ENCODE measurements around the gene TRIOBP. TPM values are rescaled to one million over a fixed set of nuclear protein-coding genes. Genes with fewer than 3 reads are reported as not detected.

TRIOBP gene
- polyA plus RNA-seq, 1 experiment = 73.9 TPM

DNA sequence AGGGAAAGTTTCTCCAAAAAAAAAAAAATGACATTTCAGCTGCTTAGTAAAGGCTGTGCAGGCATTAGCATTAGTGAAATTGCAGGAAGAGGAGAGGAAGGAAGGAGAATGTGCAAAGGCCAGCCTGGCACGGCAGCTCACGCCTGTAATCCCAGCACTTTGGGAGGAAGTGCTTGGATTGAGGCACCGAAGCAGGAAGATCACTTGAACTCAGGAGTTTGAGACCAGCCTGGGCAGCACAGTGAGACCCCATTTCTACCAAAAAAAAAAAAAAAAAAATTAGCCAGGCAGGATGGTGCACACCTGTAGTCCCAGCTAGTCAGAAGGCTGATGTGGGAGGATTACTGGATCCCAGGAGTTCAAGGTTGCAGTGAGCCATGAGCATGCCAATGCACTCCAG, 7.8 kb downstream of the TRIOBP start:
- DNase-seq (ENCODE audit: low read depth) = no peak
- no peak overlapping the region for H3K4me3 ChIP-seq (ENCODE audit: low read depth, low read length)
- POLR2A ChIA-PET = no interaction called here
- H3K27me3 ChIP-seq (ENCODE audit: control insufficient read depth, insufficient read depth, low read length) = no peaks in the 10 kb centered on the region
- TF ChIP-seq, protein P1, sequence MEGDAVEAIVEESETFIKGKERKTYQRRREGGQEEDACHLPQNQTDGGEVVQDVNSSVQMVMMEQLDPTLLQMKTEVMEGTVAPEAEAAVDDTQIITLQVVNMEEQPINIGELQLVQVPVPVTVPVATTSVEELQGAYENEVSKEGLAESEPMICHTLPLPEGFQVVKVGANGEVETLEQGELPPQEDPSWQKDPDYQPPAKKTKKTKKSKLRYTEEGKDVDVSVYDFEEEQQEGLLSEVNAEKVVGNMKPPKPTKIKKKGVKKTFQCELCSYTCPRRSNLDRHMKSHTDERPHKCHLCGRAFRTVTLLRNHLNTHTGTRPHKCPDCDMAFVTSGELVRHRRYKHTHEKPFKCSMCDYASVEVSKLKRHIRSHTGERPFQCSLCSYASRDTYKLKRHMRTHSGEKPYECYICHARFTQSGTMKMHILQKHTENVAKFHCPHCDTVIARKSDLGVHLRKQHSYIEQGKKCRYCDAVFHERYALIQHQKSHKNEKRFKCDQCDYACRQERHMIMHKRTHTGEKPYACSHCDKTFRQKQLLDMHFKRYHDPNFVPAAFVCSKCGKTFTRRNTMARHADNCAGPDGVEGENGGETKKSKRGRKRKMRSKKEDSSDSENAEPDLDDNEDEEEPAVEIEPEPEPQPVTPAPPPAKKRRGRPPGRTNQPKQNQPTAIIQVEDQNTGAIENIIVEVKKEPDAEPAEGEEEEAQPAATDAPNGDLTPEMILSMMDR (IDR thresholded peaks at IDR 0.05; ENCODE audit: insufficient read depth, low read depth, low read length) = no peak
- no peaks in the 10 kb centered on the region for H3K36me3 ChIP-seq (ENCODE audit: control insufficient read depth, insufficient read depth, low read length)
- CTCF ChIA-PET = no interaction called here

DNA sequence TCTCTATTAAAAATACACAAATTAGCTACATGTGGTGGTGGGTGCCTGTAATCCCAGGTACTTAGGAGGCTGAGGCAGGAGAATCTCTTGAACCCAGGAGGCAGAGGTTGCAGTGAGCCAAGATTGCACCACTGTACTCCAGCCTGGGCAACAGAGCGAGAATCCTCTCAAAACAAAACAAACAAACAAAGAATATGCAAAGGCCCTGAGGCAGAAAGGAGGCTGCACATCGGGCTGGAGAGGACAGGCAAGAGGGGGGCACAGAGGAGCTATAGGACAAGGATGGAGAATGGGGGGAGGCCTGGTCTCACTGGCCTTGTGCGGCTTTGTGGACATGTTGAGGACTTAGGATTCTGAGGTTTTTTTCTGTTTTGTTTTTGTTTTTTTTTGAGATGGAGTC, 8.4 kb downstream of the TRIOBP start:
- ChIA-PET POLR2A (no interaction called here), CTCF (no interaction called here)
- H3K36me3 ChIP-seq (ENCODE audit: control insufficient read depth, insufficient read depth, low read length) = no peaks in the 10 kb centered on the region
- TF ChIP-seq, protein P1 (IDR thresholded peaks at IDR 0.05; ENCODE audit: insufficient read depth, low read depth, low read length) = no peak
- DNase-seq (ENCODE audit: low read depth) = no peak
- H3K27me3 ChIP-seq (ENCODE audit: control insufficient read depth, insufficient read depth, low read length) = no peaks in the 10 kb centered on the region
- no peak overlapping the region for H3K4me3 ChIP-seq (ENCODE audit: low read depth, low read length)

GRCh38 chr22:37708580-37709444, 12.0 kb downstream of the TRIOBP start:
- Histone ChIP-seq H3K4me3 (ENCODE audit: low read depth, low read length) (no peak overlapping the region), H3K27me3 (ENCODE audit: control insufficient read depth, insufficient read depth, low read length) (no peaks in the 10 kb centered on the region), H3K36me3 (ENCODE audit: control insufficient read depth, insufficient read depth, low read length) (no peaks in the 10 kb centered on the region)
- ChIA-PET CTCF (no interaction called here), POLR2A (no interaction called here)
- TF ChIP-seq, protein P1 (IDR thresholded peaks at IDR 0.05; ENCODE audit: insufficient read depth, low read depth, low read length) = no peak
- DNase-seq (ENCODE audit: low read depth) = no peak

DNA sequence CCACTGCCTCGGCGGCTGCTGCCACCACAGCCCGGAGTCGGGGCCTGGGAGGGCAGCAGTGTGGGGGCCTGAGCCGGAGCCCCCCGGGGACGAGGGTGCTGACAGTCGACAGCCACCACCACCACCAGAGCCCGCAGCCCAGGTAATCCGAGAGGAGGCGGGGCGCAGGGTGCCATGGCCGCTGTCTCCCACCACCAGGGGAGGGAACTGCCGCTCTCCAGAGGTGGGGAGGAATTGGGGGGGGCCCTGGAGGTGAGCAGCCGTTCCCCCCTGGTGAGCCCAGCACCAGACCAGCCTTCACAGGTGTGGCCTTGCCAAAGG, 12.6 kb downstream of the TRIOBP start:
- ChIA-PET CTCF (no interaction called here), POLR2A (no interaction called here)
- Histone ChIP-seq H3K36me3 (ENCODE audit: control insufficient read depth, insufficient read depth, low read length) (no peaks in the 10 kb centered on the region), H3K4me3 (ENCODE audit: low read depth, low read length) (no peak overlapping the region), H3K27me3 (ENCODE audit: control insufficient read depth, insufficient read depth, low read length) (no peaks in the 10 kb centered on the region)
- TF ChIP-seq, protein P1 (IDR thresholded peaks at IDR 0.05; ENCODE audit: insufficient read depth, low read depth, low read length) = no peak
- no peak for DNase-seq (ENCODE audit: low read depth)

GRCh38 chr22:37710675-37711074, 13.8 kb downstream of the TRIOBP start:
- Histone ChIP-seq H3K4me3 (ENCODE audit: low read depth, low read length) (no peak overlapping the region), H3K27me3 (ENCODE audit: control insufficient read depth, insufficient read depth, low read length) (no peaks in the 10 kb centered on the region), H3K36me3 (ENCODE audit: control insufficient read depth, insufficient read depth, low read length) (no peaks in the 10 kb centered on the region)
- TF ChIP-seq, protein P1 (IDR thresholded peaks at IDR 0.05; ENCODE audit: insufficient read depth, low read depth, low read length) = no peak
- POLR2A ChIA-PET = no interaction called here
- CTCF ChIA-PET = no interaction called here
- DNase-seq (ENCODE audit: low read depth) = no peak

Data from BJ (cell line).